H9 (cell line): ENCODE results near the gene IARS1. TPM values are rescaled to one million over a fixed set of nuclear protein-coding genes. Genes with fewer than 3 reads are reported as not detected.

Experiments used
- DNase-seq: peaks from one replicate; pipeline ENCODE4 v3.0.0-alpha.2; 2017
- H2AFZ ChIP-seq: one replicate; pipeline ENCODE4 v1.6.1; 2013; ENCODE audit warnings: mild to moderate bottlenecking, low read length, control low read depth, moderate library complexity
- H2AK5ac ChIP-seq: 2 replicates; pipeline ENCODE4 v1.6.1; 2013; ENCODE audit warnings: low read length, control low read depth, mixed read lengths; ENCODE audit not compliant: insufficient read length
- H2BK120ac ChIP-seq: one replicate; pipeline ENCODE4 v1.6.1; 2013; ENCODE audit warnings: low read depth, mild to moderate bottlenecking, low read length, control low read depth, inconsistent platforms; ENCODE audit not compliant: poor library complexity, severe bottlenecking
- H2BK12ac ChIP-seq: 2 replicates; pipeline ENCODE4 v1.6.1; 2013; ENCODE audit warnings: low read length, control low read depth, mixed read lengths, low read depth; ENCODE audit not compliant: insufficient read length
- H2BK15ac ChIP-seq: 2 replicates; pipeline ENCODE4 v1.6.1; 2013; ENCODE audit warnings: low read depth, low read length, control low read depth
- H2BK20ac ChIP-seq: one replicate; pipeline ENCODE4 v1.6.1; 2013; ENCODE audit warnings: low read depth, mild to moderate bottlenecking, low read length, control low read depth, inconsistent platforms; ENCODE audit not compliant: poor library complexity, severe bottlenecking
- H2BK5ac ChIP-seq: 2 replicates; pipeline ENCODE4 v1.6.1; 2013; ENCODE audit warnings: low read length, control low read depth, mixed read lengths; ENCODE audit not compliant: insufficient read length
- H3K14ac ChIP-seq: 2 replicates; pipeline ENCODE4 v1.6.1; 2013; ENCODE audit warnings: low read length, control low read depth; ENCODE audit not compliant: insufficient read depth
- H3K18ac ChIP-seq: 2 replicates; pipeline ENCODE4 v1.6.1; 2013; ENCODE audit warnings: low read depth, mild to moderate bottlenecking, mixed read lengths, low read length, control low read depth; ENCODE audit not compliant: insufficient read length
- H3K23ac ChIP-seq: 2 replicates; pipeline ENCODE4 v1.6.1; 2013; ENCODE audit warnings: low read length, control low read depth, mixed read lengths, low read depth; ENCODE audit not compliant: insufficient read length
- H3K23me2 ChIP-seq: 2 replicates; pipeline ENCODE4 v1.6.1; 2013; ENCODE audit warnings: low read depth, mild to moderate bottlenecking, mixed read lengths, low read length, control low read depth; ENCODE audit not compliant: insufficient read length, poor library complexity, severe bottlenecking
- H3K27ac ChIP-seq: 2 replicates; pipeline ENCODE4 v1.5.1; 2013; ENCODE audit warnings: low read length, control low read depth, mixed read lengths, low read depth; ENCODE audit not compliant: insufficient read length
- H3K27me3 ChIP-seq: 2 replicates; pipeline ENCODE4 v1.6.1; 2013; ENCODE audit warnings: low read length, control low read depth, inconsistent platforms; ENCODE audit not compliant: insufficient read depth
- H3K4ac ChIP-seq: 2 replicates; pipeline ENCODE4 v1.6.1; 2013; ENCODE audit warnings: low read depth, mild to moderate bottlenecking, control low read depth, inconsistent platforms, low read length, moderate library complexity
- H3K4me1 ChIP-seq: 2 replicates; pipeline ENCODE4 v1.6.1; 2013; ENCODE audit warnings: low read length, control low read depth, inconsistent platforms; ENCODE audit not compliant: insufficient read depth
- H3K4me2 ChIP-seq: 2 replicates; pipeline ENCODE4 v1.6.1; 2013; ENCODE audit warnings: low read length, control low read depth, mixed read lengths; ENCODE audit not compliant: insufficient read length, insufficient read depth
- H3K56ac ChIP-seq: 2 replicates; pipeline ENCODE4 v1.6.1; 2013; ENCODE audit warnings: low read depth, mild to moderate bottlenecking, mixed read lengths, low read length, control low read depth; ENCODE audit not compliant: insufficient read length
- H3K79me1 ChIP-seq: 2 replicates; pipeline ENCODE4 v1.6.1; 2013; ENCODE audit warnings: low read depth, mild to moderate bottlenecking, moderate library complexity, low read length, control low read depth, inconsistent platforms; ENCODE audit not compliant: insufficient read depth, poor library complexity, severe bottlenecking
- H3K79me2 ChIP-seq: 2 replicates; pipeline ENCODE4 v1.6.1; 2013; ENCODE audit warnings: low read length, control low read depth, inconsistent platforms; ENCODE audit not compliant: insufficient read depth
- H3K9ac ChIP-seq: 2 replicates; pipeline ENCODE4 v1.6.1; 2013; ENCODE audit warnings: low read length, control low read depth, mixed read lengths; ENCODE audit not compliant: insufficient read length; ENCODE audit errors: extremely low read depth
- H3K9me3 ChIP-seq: one replicate; pipeline ENCODE4 v1.6.1; 2013; ENCODE audit warnings: low read depth, low read length, inconsistent platforms; ENCODE audit not compliant: control insufficient read depth
- H3T11ph ChIP-seq: one replicate; pipeline ENCODE4 v1.6.1; 2013; ENCODE audit warnings: mild to moderate bottlenecking, low read length, control low read depth, inconsistent platforms
- H4K20me1 ChIP-seq: one replicate; pipeline ENCODE4 v1.6.1; 2013; ENCODE audit not compliant: control insufficient read depth, insufficient read length, insufficient read depth
- H4K5ac ChIP-seq: 2 replicates; pipeline ENCODE4 v1.6.1; 2013; ENCODE audit warnings: low read depth, mild to moderate bottlenecking, mixed read lengths, low read length, control low read depth; ENCODE audit not compliant: insufficient read length
- H4K8ac ChIP-seq: replicated peaks from 2 replicates; pipeline ENCODE4 v1.6.1; 2013; ENCODE audit warnings: low read length, control low read depth, mixed read lengths, low read depth; ENCODE audit not compliant: insufficient read length
- H4K91ac ChIP-seq: 2 replicates; pipeline ENCODE4 v1.6.1; 2013; ENCODE audit warnings: low read depth, mild to moderate bottlenecking, moderate library complexity, mixed read lengths, low read length, control low read depth; ENCODE audit not compliant: insufficient read length
- H3K27ac Mint-ChIP-seq, 3 experiments: 2 replicates in 2 of 3; 3 replicates in 1 of 3; pipeline ENCODE4 v1.8.0; 2020 to 2021; ENCODE audit warnings: mixed read lengths in 3 of 3, mild to moderate bottlenecking in 1 of 3, moderate library complexity in 1 of 3
- H3K27me3 Mint-ChIP-seq: 2 replicates; pipeline ENCODE4 v1.8.0; 2021; ENCODE audit warnings: low read depth, mild to moderate bottlenecking, moderate library complexity, mixed read lengths
- H3K36me3 Mint-ChIP-seq, 3 experiments: 2 replicates in 2 of 3; 3 replicates in 1 of 3; pipeline ENCODE4 v1.8.0; 2020 to 2021; ENCODE audit warnings: low read depth in 3 of 3, mixed read lengths in 3 of 3; ENCODE audit not compliant: insufficient read depth in 1 of 3
- H3K4me1 Mint-ChIP-seq, 2 experiments: 2 replicates each; pipeline ENCODE4 v1.8.0; 2020; ENCODE audit warnings: mixed read lengths in 2 of 2
- H3K4me3 Mint-ChIP-seq, 2 experiments: 2 replicates in 1 of 2; 3 replicates in 1 of 2; pipeline ENCODE4 v1.8.0; 2020 to 2021; ENCODE audit warnings: mild to moderate bottlenecking in 2 of 2, mixed read lengths in 2 of 2, moderate library complexity in 1 of 2
- H3K9me3 Mint-ChIP-seq, 2 experiments: 2 replicates in 1 of 2; 3 replicates in 1 of 2; pipeline ENCODE4 v1.8.0; 2020; ENCODE audit warnings: mild to moderate bottlenecking in 2 of 2, mixed read lengths in 2 of 2, moderate library complexity in 1 of 2
- CTCF ChIP-seq: fragments of 200-600 bp; sonication (generic); conservative IDR thresholded peaks from 3 replicates; pipeline ENCODE4 v1.8.0; 2021; ENCODE audit warnings: antibody characterized with exemption, mild to moderate bottlenecking
- WGBS: extraction: QIAGEN DNeasy Blood & Tissue Kit; methylation state at CpG from one replicate; pipeline ENCODE4 v1.1.7; 2013; ENCODE audit warnings: missing lambda C conversion rate, low lambda C conversion rate, mixed read lengths; ENCODE audit not compliant: insufficient read length; ENCODE audit errors: extremely low coverage; 5-methylcytosine and 5-hydroxymethylcytosine counted together
- total RNA-seq: library from RNA; stranded (reverse); gene quantifications from 2 replicates; pipeline ENCODE4 v1.2.1, GENCODE V29; 2021

The IARS1 gene
- total RNA-seq, 1 experiment from 2014 or later, result 234 TPM

DNA sequence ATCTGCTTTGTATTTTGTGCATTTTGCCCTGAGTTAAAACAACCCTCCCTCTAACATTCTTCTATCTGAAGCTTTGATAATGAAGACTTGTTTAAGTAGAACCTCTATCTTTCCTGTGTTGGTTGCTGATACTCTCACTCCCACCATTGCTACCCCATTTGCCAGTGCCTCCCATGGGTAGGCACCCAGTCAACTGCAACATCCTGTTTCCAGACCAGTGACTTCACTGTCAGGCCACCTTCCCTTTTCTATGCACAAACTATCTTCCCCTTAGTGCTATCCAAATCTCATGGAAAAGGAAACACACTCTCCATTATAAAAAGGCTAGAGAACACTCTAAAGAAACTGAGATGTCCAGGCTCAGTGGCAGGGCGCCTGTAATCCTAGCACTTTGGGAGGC lies 5.6 kb upstream of the IARS1 start:
- no peaks in the 10 kb centered on the region for H3K23me2 ChIP-seq
- Mint-ChIP-seq H3K4me3 (no peak overlapping the region), H3K4me1 (peaks cover 5 to 8% of the 10 kb centered on the region in 2 experiments; a peak in 2 of 4 replicates), H3K9me3 (no peaks in the 10 kb centered on the region), H3K27ac (no peak overlapping the region), H3K27me3 (no peaks in the 10 kb centered on the region), H3K36me3 (peaks cover 19 to 66% (median 56%) of the 10 kb centered on the region in 3 experiments; a peak in 6 of 7 replicates)
- no peak overlapping the region for H2BK120ac ChIP-seq
- no peak overlapping the region for H3K18ac ChIP-seq
- H3K4me1 ChIP-seq, result no peaks in the 10 kb centered on the region
- H4K5ac ChIP-seq, result no peak overlapping the region
- no peaks in the 10 kb centered on the region for H3K9me3 ChIP-seq
- H4K20me1 ChIP-seq, result no peaks in the 10 kb centered on the region
- H2BK15ac ChIP-seq, result no peak overlapping the region
- no peak overlapping the region for H4K91ac ChIP-seq
- no peak overlapping the region for H3K23ac ChIP-seq
- H3K79me1 ChIP-seq, result no peaks in the 10 kb centered on the region
- no peak overlapping the region for H2BK5ac ChIP-seq
- no peak overlapping the region for H3K56ac ChIP-seq
- no peak overlapping the region for H3K4ac ChIP-seq
- WGBS, result no CpG with 5 or more reads among the region's 1 CpG
- no peak for TF ChIP-seq CTCF
- H2AFZ ChIP-seq, result no peak overlapping the region
- no peak overlapping the region for H2BK20ac ChIP-seq
- no peak overlapping the region for H3K14ac ChIP-seq
- no peaks in the 10 kb centered on the region for H3K27me3 ChIP-seq
- no peak overlapping the region for H3K9ac ChIP-seq
- H4K8ac ChIP-seq, result no peak overlapping the region
- no peak for DNase-seq
- H2BK12ac ChIP-seq, result no peak overlapping the region
- H3K4me2 ChIP-seq, result no peak overlapping the region
- no peak overlapping the region for H2AK5ac ChIP-seq
- H3T11ph ChIP-seq, result no peak overlapping the region
- H3K79me2 ChIP-seq, result no peaks in the 10 kb centered on the region
- H3K27ac ChIP-seq, result no peak overlapping the region
